ENCODE results near the gene CCDC146.
"Not testable (repeated sequence)": the region's sequence is repeated elsewhere in the genome, so short reads cannot be mapped to it uniquely, and the experiment has no call there.

DNA sequence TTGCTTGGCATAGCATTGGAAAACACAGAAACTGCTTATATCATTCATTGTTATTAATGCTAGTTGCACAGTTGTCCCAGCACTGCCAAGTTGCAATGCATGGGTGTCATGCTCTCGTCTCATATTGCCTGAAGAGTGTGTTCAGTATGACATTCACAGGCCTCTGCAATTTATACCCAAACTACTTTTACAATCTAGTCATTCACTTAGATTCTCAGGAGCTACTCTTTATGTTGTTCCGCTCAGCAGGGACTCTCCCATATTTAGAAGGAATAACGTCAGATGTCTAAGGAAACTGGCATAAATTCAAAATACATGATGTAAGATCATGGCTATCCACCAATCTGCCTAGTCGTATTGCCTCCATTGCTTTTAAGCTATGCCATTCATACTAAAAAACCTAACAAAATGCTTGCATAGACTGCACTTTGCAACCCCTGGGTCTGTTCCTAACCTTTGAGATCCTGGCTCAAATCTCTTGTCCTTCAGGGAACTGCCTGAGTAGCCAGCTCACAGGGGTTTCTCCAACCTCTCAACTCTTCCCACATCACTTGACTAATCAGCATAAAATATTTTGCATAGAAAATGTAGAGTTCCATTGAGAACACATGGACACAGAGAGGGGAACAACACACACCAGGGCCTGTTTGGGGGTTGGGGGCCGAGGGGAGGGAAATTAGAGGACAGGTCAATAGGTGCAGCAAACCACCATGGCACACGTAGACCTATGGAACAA, 50.2 kb downstream of the CCDC146 start:
- not testable (repeated sequence) for TF ChIP-seq CTCF, POLR2A (IDR thresholded peaks at IDR 0.05)
